ENCODE data around the gene FSIP1.

The FSIP1 gene

GRCh38 chr15:39553947-39554693, 228.5 kb downstream of the FSIP1 start:
- H3K4me1 ChIP-seq (ENCODE audit: insufficient read depth, low read length): peaks cover 7% of the 10 kb centered on the region; the same call in 1 of the 2 replicates
- no peaks in the 10 kb centered on the region for H3K9me3 ChIP-seq (ENCODE audit: insufficient read depth, low read depth, low read length)
- no peaks in the 10 kb centered on the region for H3K36me3 ChIP-seq (ENCODE audit: insufficient read depth, low read length)
- no peaks in the 10 kb centered on the region for H3K27me3 ChIP-seq (ENCODE audit: insufficient read depth, low read length)
- 85% methylated on average over 2 of the region's 2 CpGs for WGBS
- H3K4me3 ChIP-seq (ENCODE audit: low read length): no peak overlapping the region
- H3K9ac ChIP-seq (ENCODE audit: low read depth, low read length): no peak overlapping the region
- no peak overlapping the region for H3K27ac ChIP-seq (ENCODE audit: low read depth, low read length)

- H3K27ac ChIP-seq (ENCODE audit: low read depth, low read length): no peak overlapping the region
- no peaks in the 10 kb centered on the region for H3K9me3 ChIP-seq (ENCODE audit: insufficient read depth, low read depth, low read length)
- 91% methylated on average over 2 of the region's 2 CpGs for whole genome bisulfite sequencing
- H3K9ac ChIP-seq (ENCODE audit: low read depth, low read length): no peak overlapping the region
- peaks cover 7% of the 10 kb centered on the region; the same call in 1 of the 2 replicates for H3K4me1 ChIP-seq (ENCODE audit: insufficient read depth, low read length)
- no peak overlapping the region for H3K4me3 ChIP-seq (ENCODE audit: low read length)
- no peaks in the 10 kb centered on the region for H3K36me3 ChIP-seq (ENCODE audit: insufficient read depth, low read length)
- H3K27me3 ChIP-seq (ENCODE audit: insufficient read depth, low read length): no peaks in the 10 kb centered on the region
Observed at GRCh38 chr15:39552556-39552955, 230.1 kb downstream of the FSIP1 start.

DNA sequence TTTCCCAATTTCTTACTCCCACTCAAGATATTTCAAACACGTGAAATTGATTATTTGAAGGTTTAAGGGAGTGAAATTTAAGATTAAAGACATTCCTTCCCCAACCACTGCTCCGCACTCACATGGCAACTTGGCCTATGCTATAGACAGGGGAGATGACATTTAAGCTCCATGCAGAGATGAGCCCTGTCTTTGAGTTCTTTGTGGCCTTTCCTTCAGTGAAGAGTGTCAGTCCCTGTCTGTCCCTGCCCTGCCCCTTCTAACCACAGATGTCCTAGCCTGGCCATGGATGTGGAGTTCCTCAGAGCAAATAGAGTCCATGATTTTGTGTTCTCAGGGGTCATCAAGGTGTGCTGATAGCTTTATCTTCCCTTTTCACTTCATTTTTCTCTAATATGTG, 231.2 kb downstream of the FSIP1 start:
- WGBS: 92% methylated on average over 1 of the region's 2 CpGs
- no peak overlapping the region for H3K9ac ChIP-seq (ENCODE audit: low read depth, low read length)
- no peaks in the 10 kb centered on the region for H3K27me3 ChIP-seq (ENCODE audit: insufficient read depth, low read length)
- H3K27ac ChIP-seq (ENCODE audit: low read depth, low read length): no peak overlapping the region
- H3K4me3 ChIP-seq (ENCODE audit: low read length): no peak overlapping the region
- no peaks in the 10 kb centered on the region for H3K36me3 ChIP-seq (ENCODE audit: insufficient read depth, low read length)
- peaks cover 7% of the 10 kb centered on the region; the same call in 1 of the 2 replicates for H3K4me1 ChIP-seq (ENCODE audit: insufficient read depth, low read length)
- H3K9me3 ChIP-seq (ENCODE audit: insufficient read depth, low read depth, low read length): no peaks in the 10 kb centered on the region
